Measurements from ENCODE around the gene BRD3OS.
A peak's percentile ranks its signal among the peaks of the same experiment; 100 is the strongest.
"Not testable (repeated sequence)": the region's sequence is repeated elsewhere in the genome, so short reads cannot be mapped to it uniquely, and the experiment has no call there.

The BRD3OS gene

GRCh38 chr9:133988771-133989170 is 36.5 kb upstream of the BRD3OS start:
- not testable (repeated sequence) for DNase-seq (ENCODE audit: low read depth in 2 of 3, low spot score in 2 of 3)

- DNase-seq (ENCODE audit: low read depth in 2 of 3, low spot score in 2 of 3): no peak
These were observed 35.5 kb upstream of the BRD3OS start for GRCh38 chr9:133989625-133990365.

GRCh38 chr9:133990366-133991213 is 34.7 kb upstream of the BRD3OS start:
- no peak for DNase-seq (ENCODE audit: low read depth in 2 of 3, low spot score in 2 of 3)

GRCh38 chr9:133991214-133991921 is 33.9 kb upstream of the BRD3OS start:
- no peak for DNase-seq (ENCODE audit: low read depth in 2 of 3, low spot score in 2 of 3)

GRCh38 chr9:133991964-133992779 is 33.1 kb upstream of the BRD3OS start, which contains the start of gene VAV2:
Gene VAV2 (minus strand): TSS chr9:133992324. CDS start chr9:133992278, 46 bp downstream.
- DNase-seq (ENCODE audit: low read depth in 2 of 3, low spot score in 2 of 3): peak in 2 of 3 experiments; percentile 22 to 32

GRCh38 chr9:133992780-133993634 is 32.3 kb upstream of the BRD3OS start:
- peak; percentile 52 to 78 (median 52) for DNase-seq (ENCODE audit: low read depth in 2 of 3, low spot score in 2 of 3)

GRCh38 chr9:133993635-133994253 is 31.5 kb upstream of the BRD3OS start:
- no peak for DNase-seq (ENCODE audit: low read depth in 2 of 3, low spot score in 2 of 3)

GRCh38 chr9:133994353-133995011 is 30.8 kb upstream of the BRD3OS start:
- peak; percentile 40 to 80 (median 70) for DNase-seq (ENCODE audit: low read depth in 2 of 3, low spot score in 2 of 3)

- DNase-seq (ENCODE audit: low read depth in 2 of 3, low spot score in 2 of 3): no peak
These were observed 30.0 kb upstream of the BRD3OS start for GRCh38 chr9:133995012-133995896.

- no peak for DNase-seq (ENCODE audit: low read depth in 2 of 3, low spot score in 2 of 3)
These were observed 28.5 kb upstream of the BRD3OS start for GRCh38 chr9:133996531-133997520.

- DNase-seq (ENCODE audit: low read depth in 2 of 3, low spot score in 2 of 3): no peak
These were observed 27.7 kb upstream of the BRD3OS start for GRCh38 chr9:133997584-133997983.

GRCh38 chr9:133998915-133999595 is 26.2 kb upstream of the BRD3OS start:
- no peak for DNase-seq (ENCODE audit: low read depth in 2 of 3, low spot score in 2 of 3)

GRCh38 chr9:133999851-134000265 is 25.4 kb upstream of the BRD3OS start:
- no peak for DNase-seq (ENCODE audit: low read depth in 2 of 3, low spot score in 2 of 3)

GRCh38 chr9:134002796-134003195 is 22.5 kb upstream of the BRD3OS start:
- no peak for DNase-seq (ENCODE audit: low read depth in 2 of 3, low spot score in 2 of 3)

GRCh38 chr9:134003237-134003636 is 22.0 kb upstream of the BRD3OS start:
- no peak for DNase-seq (ENCODE audit: low read depth in 2 of 3, low spot score in 2 of 3)
